COLO668 (cell line): Measurements from ENCODE around the gene PPT2.
"Not testable (repeated sequence)": the region's sequence is repeated elsewhere in the genome, so short reads cannot be mapped to it uniquely, and the experiment has no call there.

Experiments used
- DNase-seq: peaks from one replicate; lab custom pipeline; 2025; ENCODE audit not compliant: unreplicated experiment; lab: John Stamatoyannopoulos, UW

PPT2 gene

DNA sequence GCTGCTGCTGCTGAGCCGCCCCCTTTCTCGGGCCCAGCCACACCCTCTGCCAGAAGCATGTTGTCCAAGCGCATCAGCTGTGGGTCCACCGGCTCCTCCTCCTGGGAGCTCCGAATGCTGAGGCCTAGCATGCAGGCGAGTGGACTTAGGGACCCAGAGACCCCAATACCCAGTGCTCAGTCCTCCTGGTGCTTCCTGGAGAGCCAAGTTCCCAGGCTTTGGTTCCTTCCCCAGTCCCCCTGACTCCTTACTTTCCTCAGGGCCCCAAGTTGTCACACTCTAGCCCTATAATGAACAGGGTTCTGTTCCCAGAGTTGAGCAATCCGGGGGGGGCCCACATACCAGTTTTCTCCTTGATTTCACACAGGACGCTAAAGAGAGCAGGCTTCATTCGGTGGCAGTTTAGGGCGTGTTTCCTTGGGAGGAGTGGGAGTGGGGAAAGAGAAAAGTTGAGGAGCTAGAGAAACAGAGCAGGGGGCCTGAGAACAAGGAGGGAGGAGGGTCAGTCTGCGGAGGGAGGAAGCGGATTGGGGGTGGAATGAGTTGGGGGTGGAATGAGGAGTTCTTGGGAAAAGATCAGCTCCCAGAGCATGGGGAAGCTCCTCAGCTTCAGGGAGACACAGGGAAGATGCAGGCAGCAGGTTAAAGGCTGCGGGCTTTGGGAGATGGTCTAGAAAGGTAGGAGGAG, 34.6 kb downstream of the PPT2 start:
- no peak for DNase-seq

DNA sequence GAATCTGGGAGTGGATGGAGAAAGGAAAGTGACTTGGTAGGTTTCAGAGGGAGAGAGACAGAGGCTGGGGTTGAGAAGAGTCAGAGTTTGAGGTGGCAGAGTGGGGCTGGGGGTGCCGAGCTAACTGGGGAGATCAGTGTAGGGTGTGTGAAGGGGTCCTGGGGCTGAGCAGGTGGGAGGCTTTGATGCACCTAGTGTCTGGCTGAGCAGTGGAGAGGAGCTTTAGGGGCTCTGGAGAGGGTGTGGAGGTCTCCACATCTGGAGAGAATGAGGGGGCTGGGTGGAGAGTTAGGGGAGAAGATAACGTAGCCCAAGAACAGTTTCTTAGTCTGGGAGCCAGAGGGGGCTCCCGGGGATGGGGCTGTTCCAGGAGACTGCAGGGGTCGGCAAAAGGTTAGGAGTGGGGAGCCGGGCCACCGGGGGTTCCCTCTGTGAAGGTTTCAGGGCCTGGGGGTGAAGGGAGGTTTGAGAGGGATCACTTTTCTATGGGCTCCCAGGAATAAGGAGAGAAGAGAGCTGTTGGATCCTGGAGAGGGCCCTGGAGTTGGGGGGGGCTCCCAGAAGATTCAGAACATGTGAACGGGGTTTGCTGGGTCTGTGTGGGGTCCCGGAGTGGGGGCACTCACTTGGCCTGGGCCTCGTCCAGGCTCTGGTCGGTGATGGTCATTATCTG, 35.3 kb downstream of the PPT2 start:
- no peak for DNase-seq

DNA sequence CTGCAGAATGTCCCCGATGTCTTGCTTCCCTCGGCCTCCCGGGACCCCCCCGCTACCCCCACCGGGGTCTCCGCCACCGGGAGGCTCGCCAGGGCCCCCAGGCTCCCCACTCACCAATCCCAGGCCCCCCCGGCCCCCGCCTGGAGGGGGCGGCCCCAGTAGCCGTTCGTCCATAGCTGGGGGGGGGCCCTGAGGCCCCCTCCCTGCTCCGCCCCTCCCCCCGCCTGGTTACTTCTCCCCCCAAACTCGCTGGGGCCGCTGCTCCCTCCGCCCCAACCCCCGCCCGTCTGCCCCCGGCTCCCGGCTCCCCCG, 35.8 kb downstream of the PPT2 start:
- DNase-seq = no peak

DNA sequence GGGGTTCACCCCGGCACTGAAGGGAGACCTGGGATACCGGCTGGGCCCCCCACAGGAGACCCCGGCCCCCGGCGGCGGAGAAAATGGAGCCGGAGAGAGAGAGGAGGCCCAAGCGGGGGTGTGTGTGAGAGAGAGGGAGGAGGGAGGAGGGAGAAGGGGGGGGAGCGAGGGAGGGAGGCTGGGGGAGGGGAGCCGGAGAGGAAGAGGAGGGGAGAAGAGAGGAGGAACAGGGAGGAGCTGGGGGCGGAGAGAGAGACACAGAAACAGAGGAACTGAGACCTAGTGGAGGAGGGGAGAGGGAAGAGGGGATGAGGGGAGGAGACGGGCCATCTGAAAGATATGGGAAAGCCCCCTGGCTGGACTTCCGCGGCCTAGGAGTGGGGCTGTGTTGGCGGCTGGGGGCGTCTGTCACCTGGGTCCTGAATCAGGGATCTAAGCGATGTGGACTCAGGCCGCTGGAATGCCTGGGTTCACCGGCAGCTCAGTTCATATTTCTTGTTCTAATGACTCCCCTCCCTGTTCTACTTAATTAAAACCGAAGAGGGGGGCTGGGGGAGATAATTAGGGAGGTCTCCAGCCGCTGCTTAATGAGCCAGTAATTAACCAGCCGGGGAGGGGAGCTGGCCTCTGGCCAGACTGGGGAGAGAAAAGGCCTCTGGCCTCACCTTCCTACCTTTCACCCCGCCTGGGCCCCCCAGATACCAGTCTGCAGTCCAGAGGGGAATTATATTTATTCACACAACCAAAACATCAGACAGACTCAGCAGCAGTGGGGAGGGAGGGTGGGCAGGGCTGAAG, 36.3 kb downstream of the PPT2 start, which contains the start of gene PBX2:
TSS of gene PBX2 (minus strand) at position 149 of the 798 bp plus-strand sequence. CDS start 287 bp downstream, outside the sequence.
- peak; percentile 64 for DNase-seq

DNA sequence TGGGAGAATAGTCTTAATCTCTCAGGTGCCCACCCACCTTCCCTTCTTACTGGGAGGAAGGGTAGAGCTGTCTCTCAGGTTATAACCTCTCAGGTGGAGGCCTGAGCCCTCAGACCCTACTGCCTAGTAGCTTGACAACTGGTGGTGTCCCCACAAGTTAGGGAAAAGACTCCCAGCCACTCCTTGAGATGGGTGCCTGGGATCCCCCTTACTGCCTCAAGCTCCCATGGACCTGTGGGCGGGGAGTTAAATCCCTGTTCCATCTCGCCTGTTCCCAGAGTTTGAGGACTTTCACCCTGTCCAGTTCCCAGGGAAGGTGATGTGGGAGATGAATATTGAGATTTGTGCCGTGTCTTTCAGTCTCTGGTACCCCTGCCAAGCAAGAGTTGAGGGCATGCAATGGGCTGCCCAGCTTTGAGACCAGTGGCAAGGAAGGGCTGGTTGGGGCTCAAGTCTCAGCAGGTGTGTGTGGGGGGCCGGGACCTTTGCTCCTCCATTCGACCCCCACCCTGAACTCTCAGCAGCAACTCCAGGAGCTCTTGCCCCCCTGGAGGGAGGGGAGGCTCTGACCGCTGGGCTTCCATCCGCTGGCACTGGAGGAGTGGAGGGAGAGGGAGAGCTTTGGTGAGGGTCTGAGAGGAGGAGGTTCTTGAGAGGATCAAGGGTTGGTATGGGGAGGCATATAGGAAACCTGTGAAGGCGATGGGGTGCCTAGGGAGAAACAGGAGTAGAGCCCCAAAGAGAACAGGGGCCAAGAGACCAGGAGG, 37.2 kb downstream of the PPT2 start:
- no peak for DNase-seq

DNA sequence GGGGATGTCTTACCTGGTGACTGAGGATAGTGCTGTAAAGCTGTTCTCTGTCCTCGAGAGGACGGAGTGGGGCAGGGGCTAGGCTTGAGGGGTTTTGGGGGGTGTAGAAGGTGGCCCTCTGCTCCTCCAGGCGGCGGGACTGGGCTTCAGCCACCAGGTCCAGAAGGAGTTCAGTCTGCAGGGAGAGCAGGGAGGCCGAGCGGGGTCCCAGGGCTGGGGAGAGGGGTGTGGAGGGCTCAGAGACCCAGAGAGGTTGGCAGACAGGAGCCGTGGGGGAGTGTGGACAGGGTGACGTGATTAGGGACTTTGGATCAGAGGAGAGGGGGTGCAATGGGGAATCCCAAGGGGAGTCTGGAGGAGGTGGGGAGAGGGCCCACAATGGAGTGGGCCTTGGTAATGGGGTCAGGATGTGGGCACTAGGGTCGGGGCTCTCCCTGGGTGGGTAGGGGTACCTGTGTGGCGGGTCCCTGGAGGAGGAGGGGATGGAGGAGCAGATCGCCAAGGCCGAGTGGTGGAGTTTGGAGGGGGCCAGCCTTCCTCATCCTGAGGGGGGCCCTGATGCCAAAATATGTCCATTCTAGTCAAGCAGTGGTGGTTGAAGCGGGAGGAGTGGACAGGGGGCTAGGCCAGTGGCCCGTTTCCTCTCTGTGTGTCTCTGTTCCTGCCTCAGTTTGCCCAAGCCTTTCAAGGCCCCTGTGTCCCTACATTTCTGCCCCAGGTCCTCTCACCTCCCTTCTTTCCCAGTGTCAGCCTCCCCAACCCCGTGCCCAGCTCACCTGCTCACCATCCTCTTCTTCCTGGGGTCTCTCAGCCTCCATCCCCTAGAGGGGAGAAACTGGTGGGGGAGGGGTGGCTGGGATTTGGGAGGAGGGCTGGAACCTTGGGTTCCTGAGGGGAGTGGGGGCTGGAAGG, 38.0 kb downstream of the PPT2 start:
- no peak for DNase-seq

DNA sequence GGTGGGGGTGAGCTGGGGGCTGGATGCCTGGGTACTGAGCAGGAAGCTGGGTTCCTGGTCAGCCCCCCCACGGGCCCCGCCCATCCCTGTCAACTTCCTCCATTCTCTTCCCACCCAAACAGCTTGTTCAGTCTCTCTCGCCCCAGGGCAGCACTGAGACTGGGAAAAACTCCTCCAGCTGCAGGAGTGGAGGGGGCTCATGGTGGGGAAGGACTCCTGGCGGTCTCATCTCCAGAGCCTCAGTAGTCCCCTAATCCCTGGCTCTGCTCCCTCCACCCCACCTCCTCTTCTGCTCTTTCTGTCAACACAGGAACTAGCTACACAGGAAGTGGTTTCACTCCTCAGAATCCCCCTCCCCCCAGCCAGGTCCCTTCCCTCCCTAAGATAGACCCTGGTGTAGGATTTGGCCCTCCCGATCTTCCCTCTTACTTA, 38.7 kb downstream of the PPT2 start, which contains the start of gene GPSM3:
TSS of gene GPSM3 (minus strand) at position 36 of the 432 bp plus-strand sequence. CDS start 130 bp downstream, outside the sequence.
- peak; percentile 19 for DNase-seq

DNA sequence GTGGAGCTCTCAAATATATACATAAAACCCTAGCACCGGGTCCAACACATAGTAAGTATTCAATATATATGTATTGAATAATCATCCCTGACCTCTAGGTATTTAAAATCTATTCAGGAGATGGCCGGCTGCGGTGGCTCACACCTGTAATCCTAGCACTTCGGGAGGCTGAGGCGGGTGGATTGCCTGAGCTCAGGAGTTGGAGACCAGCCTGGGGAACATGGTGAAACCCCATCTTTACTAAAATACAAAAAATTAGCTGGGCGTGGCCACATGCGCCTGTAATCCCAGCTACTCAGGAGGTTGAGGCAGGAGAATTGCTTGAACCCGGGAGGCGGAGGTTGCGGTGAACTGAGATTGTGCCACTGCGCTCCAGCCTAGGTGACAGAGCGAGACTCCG, 39.2 kb downstream of the PPT2 start:
- not testable (repeated sequence) for DNase-seq

DNA sequence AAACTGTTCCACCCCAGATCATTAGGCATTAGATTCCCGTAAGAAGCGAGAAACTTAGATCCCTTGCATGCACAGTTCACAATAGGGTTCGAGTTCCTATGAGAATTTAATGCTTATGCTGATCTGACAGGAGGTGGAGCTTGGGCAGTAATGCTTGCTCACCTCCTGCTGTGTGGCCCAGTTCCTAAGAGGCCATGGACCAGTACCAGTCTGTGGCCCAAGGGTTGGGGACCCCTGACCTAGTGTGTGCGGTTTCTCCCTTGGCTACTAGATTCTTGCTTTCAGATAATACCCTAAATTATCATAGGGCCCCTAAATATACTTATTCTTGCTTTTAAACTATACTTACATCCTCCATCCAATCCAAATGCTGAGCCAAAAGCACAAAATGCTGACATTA, 40.4 kb downstream of the PPT2 start:
- no peak for DNase-seq

DNA sequence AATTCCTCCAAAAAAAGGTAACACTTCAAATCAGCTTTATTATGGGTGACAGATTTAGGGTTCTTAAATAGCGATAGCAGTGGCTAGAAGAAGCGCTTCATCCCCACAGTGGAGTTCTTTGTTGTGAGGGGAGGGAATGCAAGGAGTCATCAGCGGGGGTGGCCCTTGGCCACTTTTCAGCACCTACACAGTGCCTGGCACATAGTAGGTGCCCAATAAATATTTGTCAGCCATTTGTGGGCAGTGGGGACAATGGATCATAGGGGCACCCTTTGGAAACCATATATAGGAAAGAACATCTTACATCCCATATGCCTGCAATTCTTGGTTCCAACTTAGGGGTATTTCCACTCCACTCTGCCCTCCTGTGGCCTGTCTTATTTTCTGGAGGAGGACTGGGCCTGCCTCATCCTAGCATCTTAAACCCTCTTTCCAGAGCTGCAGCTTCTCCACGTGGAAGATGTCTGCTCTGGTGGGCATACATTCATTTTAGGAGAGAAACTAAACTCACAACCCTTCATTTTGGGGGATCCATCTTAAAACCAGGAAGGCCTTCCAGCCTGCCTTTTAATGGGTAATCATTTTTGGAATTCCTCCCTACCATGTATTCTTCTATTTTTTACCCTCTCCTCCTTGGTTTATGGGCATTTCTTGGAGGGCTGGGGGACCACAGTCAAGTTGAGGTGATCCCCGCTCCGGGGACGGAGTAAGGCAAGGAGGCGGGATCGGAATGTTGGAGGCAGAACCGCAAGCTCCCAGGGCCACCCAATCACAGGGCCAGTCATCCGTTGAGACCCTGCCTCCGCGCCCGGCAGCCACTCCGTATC, 41.1 kb downstream of the PPT2 start:
- DNase-seq = no peak

DNA sequence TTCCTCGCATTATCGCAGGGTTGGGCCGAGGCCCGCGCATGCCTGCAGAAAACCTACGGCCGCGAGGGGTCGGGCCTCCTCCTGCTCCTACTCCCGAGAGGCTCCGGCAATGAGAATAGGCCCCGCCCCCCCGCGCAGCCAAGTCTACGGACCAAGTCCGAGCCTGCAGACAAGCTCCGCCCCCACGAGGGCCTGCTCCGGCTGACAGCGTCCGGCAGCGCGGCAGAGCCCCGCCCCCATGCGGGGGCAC, 41.6 kb downstream of the PPT2 start:
- peak; percentile 99 for DNase-seq

DNA sequence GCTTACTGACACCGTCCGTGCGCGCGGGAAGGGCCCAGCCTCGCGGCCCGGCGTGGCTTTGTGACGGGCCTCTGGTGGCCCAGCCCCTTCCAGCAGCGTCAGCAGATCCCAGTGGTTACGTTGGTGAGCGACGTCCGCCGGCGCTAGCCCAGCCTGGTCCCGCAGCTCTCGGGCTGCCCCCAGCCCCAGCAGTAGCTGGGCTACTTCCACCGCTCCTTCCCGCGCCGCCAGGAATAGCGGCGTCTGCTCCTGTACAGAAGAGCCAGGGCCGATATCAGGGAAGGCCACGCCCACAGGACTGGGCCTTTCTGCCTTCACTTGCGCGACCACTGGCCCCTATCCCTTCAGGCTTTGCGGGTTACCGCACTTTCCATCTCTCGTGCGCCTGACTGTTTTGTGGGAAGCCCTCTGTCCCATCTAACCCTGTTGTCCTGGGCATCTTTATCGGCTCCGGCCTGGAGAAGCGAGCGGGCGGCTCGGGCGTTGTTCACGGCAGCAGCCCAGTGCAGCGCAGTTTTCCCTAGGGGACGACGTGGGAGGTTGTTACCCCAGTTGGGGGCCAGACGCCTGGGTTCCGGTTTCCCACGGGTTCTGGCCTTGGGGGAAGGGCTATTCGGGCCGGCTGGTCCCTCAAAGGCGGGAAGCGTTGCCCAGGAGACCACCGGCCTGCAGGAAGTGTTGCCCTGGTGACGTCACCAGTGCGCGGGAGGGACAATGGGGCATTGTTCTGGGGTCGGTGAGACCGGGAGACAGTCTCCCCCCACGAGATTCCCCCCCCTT, 42.2 kb downstream of the PPT2 start:
- DNase-seq = peak; percentile 85

DNA sequence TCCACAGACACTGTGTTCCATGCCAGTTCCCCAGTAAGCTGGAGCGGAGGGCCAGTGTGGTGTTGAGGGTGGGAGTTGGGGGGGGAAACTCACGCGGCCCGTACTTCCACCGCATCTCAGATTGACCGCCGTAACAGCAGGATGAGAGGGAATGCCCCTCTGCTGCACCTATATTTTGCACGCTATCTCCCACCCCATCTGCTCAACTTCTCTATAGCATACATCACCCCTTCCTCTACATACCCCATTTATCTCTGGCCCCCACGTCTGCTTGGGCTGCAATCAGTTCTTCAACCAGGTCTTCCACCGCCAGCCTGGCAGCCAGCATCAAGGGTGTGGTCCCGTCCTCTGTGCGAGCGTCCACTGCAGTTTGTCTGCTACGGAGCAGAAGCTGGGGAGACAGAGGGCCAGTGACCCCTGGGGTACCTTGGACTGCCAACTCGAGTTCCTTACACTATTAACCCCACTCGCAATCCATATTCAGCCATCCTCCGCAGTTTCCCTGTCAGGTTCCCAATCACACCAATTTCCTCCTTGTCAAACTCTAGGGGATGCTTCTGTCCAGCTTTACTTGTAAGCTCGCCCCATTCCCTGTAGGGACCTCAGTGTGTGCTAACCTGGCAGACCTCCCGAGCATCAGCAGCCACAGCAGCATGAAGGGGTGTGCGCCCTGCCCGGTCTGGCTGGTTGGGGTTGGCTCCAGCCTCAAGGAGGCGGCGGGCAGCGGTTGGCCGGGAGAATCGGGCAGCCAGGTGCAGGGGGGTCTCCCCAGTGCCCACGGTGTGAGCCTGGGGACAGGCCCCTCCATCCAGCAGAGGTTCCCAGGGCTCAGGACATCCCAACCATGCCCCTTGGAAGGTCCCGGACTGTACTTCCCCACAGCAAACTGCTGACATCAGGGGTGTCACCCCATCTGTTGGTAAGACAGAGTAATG, 43.0 kb downstream of the PPT2 start:
- no peak for DNase-seq

DNA sequence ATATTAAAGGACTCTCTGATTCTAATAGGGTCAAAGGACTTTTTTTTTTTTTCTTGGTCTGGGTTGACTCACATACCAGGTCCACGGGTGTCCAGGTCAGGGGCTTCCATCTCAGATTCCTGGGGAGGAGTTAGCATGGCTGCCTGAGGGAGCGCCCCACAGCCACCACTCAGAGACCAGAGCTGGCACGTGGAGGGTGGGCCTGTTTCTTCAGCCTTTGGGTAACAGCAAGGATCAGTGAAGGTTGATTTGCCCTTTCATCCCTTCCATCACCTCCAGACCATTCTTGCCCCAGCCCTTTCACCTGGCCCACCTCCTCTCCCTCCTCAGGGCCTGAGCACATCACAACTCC, 44.4 kb downstream of the PPT2 start:
- no peak for DNase-seq

DNA sequence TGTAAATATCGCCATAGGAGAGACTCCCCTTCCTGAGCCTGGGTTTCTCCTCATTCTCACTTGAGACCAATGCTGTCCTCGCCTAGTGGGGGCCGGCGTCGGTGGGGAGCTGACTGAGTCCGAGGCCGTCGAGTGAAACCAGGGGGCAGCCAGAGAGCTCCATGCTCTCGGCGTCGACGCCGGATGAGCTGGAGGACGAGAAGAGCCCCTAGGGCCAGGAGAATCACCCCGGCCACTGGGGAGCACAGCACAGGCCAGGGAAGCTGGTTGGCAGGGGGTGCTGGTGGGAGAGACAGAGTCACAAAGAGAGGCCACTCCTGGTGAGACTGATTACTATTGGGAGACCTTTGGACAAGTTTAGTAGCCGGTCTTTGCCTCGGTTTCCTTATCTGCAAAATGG, 44.9 kb downstream of the PPT2 start:
- DNase-seq = no peak

DNA sequence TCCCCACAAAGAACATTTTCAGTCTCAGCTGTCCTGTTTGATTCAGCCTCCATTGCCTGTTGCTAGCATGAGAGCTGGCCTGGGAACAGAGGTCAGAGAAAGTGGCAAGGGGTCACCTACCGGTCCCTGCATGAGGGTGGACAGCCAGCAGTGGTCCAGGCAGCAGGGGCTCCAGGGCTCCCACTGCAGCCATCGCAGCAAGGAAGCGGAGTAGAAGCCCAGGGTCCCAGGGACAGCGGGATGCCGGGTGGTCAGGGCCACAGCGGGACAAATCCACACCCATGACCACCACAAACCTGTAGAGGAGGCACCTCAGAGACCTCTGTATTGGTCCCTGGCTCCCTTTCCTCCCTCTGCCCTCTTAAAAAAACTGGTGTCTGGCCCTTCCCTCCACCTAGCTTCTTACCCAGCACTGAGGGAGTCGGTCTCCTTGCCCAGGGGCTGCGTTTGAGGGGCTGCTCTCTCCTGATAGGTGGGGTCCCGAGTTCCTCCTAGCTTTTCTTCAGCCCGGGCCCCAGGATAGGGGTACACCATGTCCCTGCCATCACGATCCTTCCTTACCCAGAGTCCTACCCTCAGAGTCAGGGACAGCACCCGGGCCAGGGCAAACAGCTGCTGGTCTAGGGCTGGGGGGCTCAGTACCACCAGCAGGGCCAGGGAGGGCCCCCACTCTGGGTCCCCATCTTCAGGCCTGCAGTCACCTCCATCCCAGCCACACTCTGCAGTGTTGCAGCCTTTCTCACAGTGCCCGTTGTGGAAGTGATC, 47.0 kb downstream of the PPT2 start:
- DNase-seq = no peak

DNA sequence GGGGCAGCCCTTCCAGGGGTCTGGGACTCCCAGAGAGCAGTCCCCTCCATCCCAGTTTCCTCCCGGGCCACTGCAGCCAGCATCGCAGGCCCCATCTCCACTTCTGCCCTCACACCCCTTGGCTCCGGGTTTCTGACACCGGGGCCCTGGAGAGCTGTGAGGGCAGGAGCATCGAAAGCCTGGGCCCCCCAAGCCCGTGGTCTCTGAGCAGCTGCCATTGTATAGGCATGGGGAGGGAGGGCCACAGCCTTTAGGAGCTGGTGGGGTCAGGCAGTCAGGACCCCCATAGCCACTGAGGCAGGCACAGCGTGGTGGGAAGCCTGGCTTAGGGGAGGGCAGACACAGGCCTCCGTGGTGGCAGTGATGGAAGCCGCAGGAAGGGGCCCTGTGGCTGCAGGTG, 48.2 kb downstream of the PPT2 start:
- DNase-seq = no peak
